Measurements from ENCODE around the gene TXNDC5.

TXNDC5 gene

GRCh38 chr6:7859591-7859990 is 51.0 kb downstream of the TXNDC5 start:
- DNase-seq (ENCODE audit: low read depth in 2 of 2): no peak

GRCh38 chr6:7851780-7852179 is 58.8 kb downstream of the TXNDC5 start:
- DNase-seq (ENCODE audit: low read depth in 2 of 2): no peak

- DNase-seq (ENCODE audit: low read depth in 2 of 2): no peak
Measured at GRCh38 chr6:7848229-7848628, 62.4 kb downstream of the TXNDC5 start.

- peak in 1 of 2 experiments; percentile 14 for DNase-seq (ENCODE audit: low read depth in 2 of 2)
Measured at GRCh38 chr6:7846966-7847818, 63.4 kb downstream of the TXNDC5 start.

GRCh38 chr6:7841781-7842468 is 68.7 kb downstream of the TXNDC5 start:
- peak in 1 of 2 experiments; percentile 43 for DNase-seq (ENCODE audit: low read depth in 2 of 2)

- no peak for DNase-seq (ENCODE audit: low read depth in 2 of 2)
Measured at GRCh38 chr6:7836371-7837026, 74.1 kb downstream of the TXNDC5 start.

GRCh38 chr6:7833751-7834070 is 76.9 kb downstream of the TXNDC5 start:
- DNase-seq (ENCODE audit: low read depth in 2 of 2): no peak

GRCh38 chr6:7832904-7833750 is 77.5 kb downstream of the TXNDC5 start:
- no peak for DNase-seq (ENCODE audit: low read depth in 2 of 2)

Data from fibroblast of skin of left biceps (primary cell).